Loucy (cell line): Measurements from ENCODE around the gene COX10.

Experiments
- H2AFZ ChIP-seq: fragments of 200-600 bp; sonication (generic); 2 replicates; pipeline ENCODE4 v1.6.0; 2016; ENCODE audit warnings: antibody characterized with exemption, mild to moderate bottlenecking, low read length, moderate library complexity
- H3F3A ChIP-seq: fragments of 200-600 bp; 2 replicates; pipeline ENCODE4 v1.6.0; 2016; ENCODE audit warnings: antibody characterized with exemption, low read depth, mild to moderate bottlenecking
- H3K27me3 ChIP-seq: fragments of 200-600 bp; sonication (generic); 2 replicates; pipeline ENCODE4 v1.6.1; 2014; ENCODE audit warnings: low read length, mild to moderate bottlenecking; ENCODE audit not compliant: insufficient read depth, poor library complexity, severe bottlenecking
- H3K36me3 ChIP-seq: fragments of 200-600 bp; sonication (generic); 2 replicates; pipeline ENCODE4 v1.6.1; 2016; ENCODE audit warnings: low read length; ENCODE audit not compliant: insufficient read depth
- H3K4me1 ChIP-seq: fragments of 200-600 bp; sonication (generic); 2 replicates; pipeline ENCODE4 v1.5.1; 2014; ENCODE audit warnings: low read length, mild to moderate bottlenecking; ENCODE audit not compliant: insufficient read depth, poor library complexity, severe bottlenecking
- H3K4me2 ChIP-seq: fragments of 200-600 bp; sonication (generic); 2 replicates; pipeline ENCODE4 v1.6.0; 2014; ENCODE audit warnings: antibody characterized with exemption, low read length, low read depth, mild to moderate bottlenecking; ENCODE audit not compliant: poor library complexity, severe bottlenecking
- H3K4me3 ChIP-seq: fragments of 200-600 bp; sonication (generic); 2 replicates; pipeline ENCODE4 v1.5.1; 2014; ENCODE audit warnings: low read length, mild to moderate bottlenecking, mixed read lengths; ENCODE audit not compliant: poor library complexity, severe bottlenecking
- H3K79me2 ChIP-seq: fragments of 200-600 bp; sonication (generic); 2 replicates; pipeline ENCODE4 v1.6.1; 2014; ENCODE audit warnings: low read length; ENCODE audit not compliant: insufficient read depth
- H3K9ac ChIP-seq: fragments of 200-600 bp; sonication (generic); 2 replicates; pipeline ENCODE4 v1.6.0; 2014; ENCODE audit warnings: mild to moderate bottlenecking, low read depth, low read length, moderate library complexity; ENCODE audit not compliant: poor library complexity, severe bottlenecking
- H3K9me2 ChIP-seq: fragments of 200-600 bp; sonication (generic); replicated peaks from 2 replicates; pipeline ENCODE4 v1.6.1; 2016; ENCODE audit warnings: low read depth, low read length, mixed read lengths
- H3K9me3 ChIP-seq: fragments of 200-600 bp; sonication (generic); 2 replicates; pipeline ENCODE4 v1.6.1; 2014; ENCODE audit warnings: mild to moderate bottlenecking, antibody characterized with exemption, low read length, low read depth; ENCODE audit not compliant: insufficient read depth
- H4K20me1 ChIP-seq: fragments of 200-600 bp; sonication (generic); 2 replicates; pipeline ENCODE4 v1.6.0; 2014; ENCODE audit warnings: antibody characterized with exemption, low read length, mild to moderate bottlenecking; ENCODE audit not compliant: insufficient read depth, poor library complexity, severe bottlenecking
- CTCF ChIP-seq: fragments of 200-600 bp; sonication (generic); conservative IDR thresholded peaks from 2 replicates; pipeline ENCODE4 v1.5.1; 2014; ENCODE audit warnings: mild to moderate bottlenecking, antibody characterized with exemption, low read length
- EZH2phosphoT487 ChIP-seq: fragments of 200-600 bp; IDR thresholded peaks from 2 replicates; pipeline ENCODE4 v1.6.1; 2018; ENCODE audit warnings: antibody characterized with exemption, mild to moderate bottlenecking, moderate library complexity, borderline replicate concordance

The COX10 gene

GRCh38 chr17:14152721-14153120 is 83.4 kb downstream of the COX10 start:
- TF ChIP-seq CTCF (no peak), EZH2phosphoT487 (no peak)
- no peak overlapping the region for H3K9ac ChIP-seq

GRCh38 chr17:14153374-14153773 is 84.1 kb downstream of the COX10 start:
- Histone ChIP-seq H3K27me3 (no peaks in the 10 kb centered on the region), H3K9me3 (no peaks in the 10 kb centered on the region), H3K4me3 (no peak overlapping the region), H3F3A (no peaks in the 10 kb centered on the region), H3K36me3 (no peaks in the 10 kb centered on the region), H2AFZ (no peak overlapping the region), H3K4me1 (peaks cover 9% of the 10 kb centered on the region), H3K4me2 (no peak overlapping the region), H3K79me2 (no peaks in the 10 kb centered on the region; the same call in 1 of the 2 replicates), H3K9me2 (no peaks in the 10 kb centered on the region), H4K20me1 (no peaks in the 10 kb centered on the region), H3K9ac (no peak overlapping the region)
- TF ChIP-seq EZH2phosphoT487 (no peak), CTCF (no peak)

More at GRCh38 chr17:14152721-14153120, 83.4 kb downstream of the COX10 start:
- Histone ChIP-seq H3K4me3 (no peak overlapping the region), H3K79me2 (no peaks in the 10 kb centered on the region; the same call in 1 of the 2 replicates), H4K20me1 (no peaks in the 10 kb centered on the region), H3K36me3 (no peaks in the 10 kb centered on the region), H3K9me2 (no peaks in the 10 kb centered on the region), H3K9me3 (no peaks in the 10 kb centered on the region), H3K27me3 (no peaks in the 10 kb centered on the region), H2AFZ (no peak overlapping the region), H3F3A (no peaks in the 10 kb centered on the region), H3K4me2 (no peak overlapping the region), H3K4me1 (peaks cover 9% of the 10 kb centered on the region)

DNA sequence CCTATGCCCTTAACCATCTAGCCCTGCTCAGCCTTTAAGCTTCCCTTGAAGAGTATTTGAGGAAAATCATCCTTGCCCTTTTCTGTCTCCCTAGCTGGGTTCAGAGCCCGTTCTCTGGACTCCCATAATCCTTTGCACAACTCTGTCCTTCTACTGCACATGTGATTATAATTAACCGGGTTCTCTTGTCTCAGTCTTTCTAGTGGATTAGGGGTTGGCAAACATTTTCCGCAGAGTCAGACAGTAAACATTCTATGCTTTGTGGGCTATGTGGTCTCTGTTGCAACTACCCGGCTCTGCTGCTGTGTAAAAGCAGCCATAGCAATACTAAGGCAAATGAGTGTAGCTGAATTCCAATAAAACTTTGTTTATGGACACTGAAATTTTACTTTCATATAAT is 87.4 kb downstream of the COX10 start:
- no peak for TF ChIP-seq EZH2phosphoT487
- no peak for TF ChIP-seq CTCF
- Histone ChIP-seq H4K20me1 (no peaks in the 10 kb centered on the region), H3K9me2 (no peaks in the 10 kb centered on the region), H3K79me2 (no peaks in the 10 kb centered on the region; the same call in 1 of the 2 replicates), H3K36me3 (peaks cover 9% of the 10 kb centered on the region; the same call in 1 of the 2 replicates), H3K9me3 (no peaks in the 10 kb centered on the region), H3K4me2 (no peak overlapping the region), H3K4me3 (no peak overlapping the region), H3K9ac (no peak overlapping the region), H3K27me3 (no peaks in the 10 kb centered on the region), H3F3A (no peaks in the 10 kb centered on the region), H2AFZ (no peak overlapping the region), H3K4me1 (peaks cover 6% of the 10 kb centered on the region)
